RWPE1 (cell line): ENCODE data around the gene PHACTR2.

ENCODE experiments used
- CTCF ChIA-PET: fragments of 350-600 bp; sonication (Branson Sonifier 250); formaldehyde crosslinking; extraction: SDS; loops from one replicate; lab custom pipeline; 2021; lab: Yijun Ruan, JAX
- POLR2A ChIA-PET: fragments of 400-600 bp; formaldehyde crosslinking; extraction: SDS; loops from one replicate; lab custom pipeline; 2020; ENCODE audit warnings: antibody characterized with exemption; ENCODE audit not compliant: low non-redundant PET; lab: Yijun Ruan, JAX
- DNase-seq: peaks from one replicate; pipeline ENCODE4 v3.0.0; 2012; ENCODE audit warnings: low spot score
- H3K27ac ChIP-seq: fragments of 450-650 bp; 2 replicates; pipeline ENCODE4 v1.5.1; 2017
- CTCF ChIP-seq: fragments of 450-650 bp; conservative IDR thresholded peaks from 2 replicates; pipeline ENCODE4 v1.5.1; 2017; ENCODE audit warnings: low read depth, mild to moderate bottlenecking

PHACTR2 gene

GRCh38 chr6:143695969-143696663 is 18.4 kb downstream of the PHACTR2 start:
- ChIA-PET CTCF (interaction anchor here (1.2 kb wide), 1 partner anchor 17 kb away, joined by 3 read pairs; no protein-coding TSS in a partner anchor), POLR2A (no interaction called here)
- no peak for DNase-seq
- no peak for TF ChIP-seq CTCF
- H3K27ac ChIP-seq, result no peak overlapping the region

- ChIA-PET POLR2A (no interaction called here), CTCF (interaction anchor here (1.2 kb wide), 1 partner anchor 17 kb away, joined by 3 read pairs; no protein-coding TSS in a partner anchor)
- no peak for DNase-seq
- no peak for TF ChIP-seq CTCF
- H3K27ac ChIP-seq, result no peak overlapping the region
Observed at GRCh38 chr6:143696664-143697000, 18.9 kb downstream of the PHACTR2 start.

- no peak overlapping the region for H3K27ac ChIP-seq
- CTCF ChIA-PET, result interaction anchor here (0.5 to 1.2 kb wide), 2 partner anchors 18 to 146 kb away, joined by 3 read pairs; no protein-coding TSS in a partner anchor
- POLR2A ChIA-PET, result no interaction called here
- DNase-seq, result no peak
- TF ChIP-seq CTCF, result no peak
Observed at GRCh38 chr6:143697076-143697800, 19.5 kb downstream of the PHACTR2 start.

- CTCF ChIA-PET, result no interaction called here
- DNase-seq, result no peak
- POLR2A ChIA-PET, result no interaction called here
- no peak for TF ChIP-seq CTCF
- H3K27ac ChIP-seq, result no peak overlapping the region
Observed at GRCh38 chr6:143698329-143698728, 20.6 kb downstream of the PHACTR2 start.

- H3K27ac ChIP-seq, result no peak overlapping the region
- CTCF ChIA-PET, result no interaction called here
- POLR2A ChIA-PET, result no interaction called here
- TF ChIP-seq CTCF, result no peak
- no peak for DNase-seq
Observed at GRCh38 chr6:143698759-143699429, 21.1 kb downstream of the PHACTR2 start.

GRCh38 chr6:143699430-143699825 is 21.7 kb downstream of the PHACTR2 start:
- TF ChIP-seq CTCF, result no peak
- DNase-seq, result no peak
- H3K27ac ChIP-seq, result no peak overlapping the region
- ChIA-PET CTCF (no interaction called here), POLR2A (no interaction called here)
